ENCODE results near the gene HOGA1.
"Not testable (repeated sequence)": the region's sequence is repeated elsewhere in the genome, so short reads cannot be mapped to it uniquely, and the experiment has no call there.

The HOGA1 gene

DNA sequence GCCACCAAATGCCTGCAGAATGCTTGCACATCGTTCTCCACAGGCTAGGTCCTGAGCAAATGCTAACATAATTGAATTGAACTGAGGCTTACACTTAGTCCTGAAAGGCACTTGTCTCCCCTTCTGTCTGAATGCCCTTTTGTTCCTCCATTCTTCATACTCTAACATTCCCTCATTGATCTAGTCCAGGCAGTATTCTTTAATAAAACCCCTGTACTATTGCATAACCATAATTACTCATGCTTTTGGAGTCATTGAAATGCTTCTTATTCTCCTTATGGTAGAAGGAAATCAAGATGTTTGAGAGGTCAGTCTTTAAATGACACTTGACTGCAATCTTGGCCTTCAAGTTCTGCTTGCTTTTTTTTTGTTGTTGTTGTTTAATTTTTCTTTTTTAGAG is 63.4 kb downstream of the HOGA1 start:
- TF ChIP-seq PAX5 (IDR thresholded peaks at IDR 0.05; ENCODE audit: insufficient read depth, low read length, severe bottlenecking): no peak
- no peak for TF ChIP-seq POU2F2 (IDR thresholded peaks at IDR 0.05; ENCODE audit: low read depth, low read length)
- no peak for TF ChIP-seq TAF1 (IDR thresholded peaks at IDR 0.05; ENCODE audit: low read depth, low read length)
- TF ChIP-seq POLR2A (IDR thresholded peaks at IDR 0.05; ENCODE audit: low read depth, low read length): no peak
- no peak for TF ChIP-seq POLR2AphosphoS5 (IDR thresholded peaks at IDR 0.05; ENCODE audit: low read depth, low read length)
- FAIRE-seq: no peak
- DNase-seq (ENCODE audit: insufficient read length, low spot score): no peak

DNA sequence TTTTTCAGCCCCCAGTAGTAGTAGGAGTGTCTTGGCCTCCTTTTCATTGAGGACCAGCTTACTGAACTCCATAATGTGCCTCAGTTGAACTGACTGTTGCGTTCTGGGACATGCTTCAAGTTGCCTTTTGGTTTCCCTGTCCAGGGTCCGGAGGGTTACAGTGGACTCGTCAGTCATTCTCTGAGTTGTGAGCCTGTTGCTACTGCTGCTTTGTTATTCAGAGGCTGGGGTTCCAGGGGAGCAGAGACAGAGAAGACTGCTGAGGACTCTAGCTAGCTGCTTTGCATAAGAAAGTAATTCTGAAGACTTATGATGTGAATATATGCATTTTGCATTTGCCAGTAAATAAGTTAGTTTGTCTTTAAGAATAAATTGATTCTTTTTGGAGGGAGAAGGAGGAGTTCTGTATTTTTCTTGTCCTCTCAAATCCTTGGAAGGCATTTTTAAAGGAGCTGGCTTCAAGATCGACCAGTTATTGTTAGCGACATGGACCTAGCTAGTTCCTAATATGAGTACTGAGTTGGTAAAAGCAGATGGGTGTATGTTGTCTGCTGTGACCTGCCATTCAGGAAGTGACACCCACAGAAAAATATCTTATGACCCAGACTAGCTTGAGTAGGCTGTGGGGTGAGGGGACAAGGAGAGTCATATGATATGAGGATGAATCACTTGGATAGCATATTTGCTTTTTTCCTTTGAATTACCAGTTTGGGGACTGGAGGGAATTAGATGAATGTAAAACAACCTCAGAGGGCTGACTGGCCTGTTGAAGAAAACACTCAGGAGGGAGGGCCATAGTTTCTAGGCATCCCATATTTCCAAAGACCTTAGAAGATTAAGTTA is 64.6 kb downstream of the HOGA1 start:
- TF ChIP-seq POU2F2 (IDR thresholded peaks at IDR 0.05; ENCODE audit: low read depth, low read length): no peak
- TF ChIP-seq TAF1 (IDR thresholded peaks at IDR 0.05; ENCODE audit: low read depth, low read length): peak; percentile 22; the same call in 1 of the 2 replicates
- peak; percentile 67; the same call in 1 of the 2 replicates for TF ChIP-seq POLR2A (IDR thresholded peaks at IDR 0.05; ENCODE audit: low read depth, low read length)
- TF ChIP-seq PAX5 (IDR thresholded peaks at IDR 0.05; ENCODE audit: insufficient read depth, low read length, severe bottlenecking): no peak
- peak; percentile 49 for TF ChIP-seq SPI1 (IDR thresholded peaks at IDR 0.05; ENCODE audit: low read depth, low read length)
- DNase-seq (ENCODE audit: insufficient read length, low spot score): peak; percentile 39
- peak; percentile 85 for FAIRE-seq

DNA sequence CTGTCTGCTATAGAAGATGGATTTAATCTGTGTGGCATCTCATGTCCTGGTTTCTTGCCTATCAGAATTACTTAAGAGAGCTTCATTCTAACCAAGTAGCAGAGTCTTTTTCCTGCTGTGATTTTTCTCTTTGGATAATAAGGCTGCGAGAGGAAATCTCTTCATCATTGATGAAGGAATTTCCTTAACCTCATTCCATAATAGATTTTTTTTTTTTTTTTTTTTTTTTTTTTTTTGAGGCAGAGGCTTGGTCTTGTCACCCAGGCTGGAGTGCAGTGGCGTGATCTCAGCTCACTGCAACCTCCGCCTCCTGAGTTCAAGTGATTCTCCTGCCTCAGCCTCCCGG is 65.2 kb downstream of the HOGA1 start:
- not testable (repeated sequence) for DNase-seq (ENCODE audit: insufficient read length, low spot score); FAIRE-seq

DNA sequence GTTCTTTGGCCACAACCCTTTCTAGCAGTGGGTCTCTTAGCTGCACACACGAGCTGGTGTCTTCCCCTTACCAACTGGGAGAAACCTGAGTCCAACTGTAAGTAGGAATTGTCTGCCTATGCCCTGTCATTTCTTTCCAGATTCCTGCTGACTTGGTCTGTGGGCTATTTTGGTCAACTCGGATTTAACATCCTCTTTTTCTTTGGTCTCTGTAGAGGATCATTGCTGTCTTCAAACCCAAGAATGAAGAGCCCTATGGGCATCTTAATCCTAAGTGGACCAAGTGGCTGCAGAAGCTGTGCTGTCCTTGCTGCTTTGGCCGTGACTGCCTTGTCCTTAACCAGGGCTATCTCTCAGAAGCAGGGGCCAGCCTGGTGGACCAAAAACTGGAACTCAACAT is 66.5 kb downstream of the HOGA1 start:
- no peak for DNase-seq (ENCODE audit: insufficient read length, low spot score)
- TF ChIP-seq SPI1 (IDR thresholded peaks at IDR 0.05; ENCODE audit: low read depth, low read length) (no peak), POLR2AphosphoS5 (IDR thresholded peaks at IDR 0.05; ENCODE audit: low read depth, low read length) (no peak)
- no peak for FAIRE-seq

DNA sequence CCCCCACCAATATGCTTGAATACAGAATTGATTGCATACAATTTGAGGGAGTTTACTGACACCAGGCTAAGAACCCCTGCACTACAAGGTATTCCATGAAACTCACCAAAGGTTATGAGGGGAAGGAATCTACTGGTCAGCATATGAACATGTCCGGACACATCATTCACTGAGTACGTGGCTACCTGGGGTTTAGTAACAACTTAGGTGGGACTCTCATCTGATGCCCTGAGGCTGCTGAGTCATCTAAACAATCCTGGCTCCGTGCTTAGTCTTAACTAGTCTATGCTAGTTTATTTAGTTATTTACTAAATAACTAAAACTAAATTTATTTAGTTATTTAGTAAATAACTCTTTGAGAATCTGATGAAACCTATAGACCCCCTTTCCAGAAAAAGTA is 67.6 kb downstream of the HOGA1 start:
- TF ChIP-seq TAF1 (IDR thresholded peaks at IDR 0.05; ENCODE audit: low read depth, low read length): no peak
- TF ChIP-seq POLR2AphosphoS5 (IDR thresholded peaks at IDR 0.05; ENCODE audit: low read depth, low read length): no peak
- TF ChIP-seq POU2F2 (IDR thresholded peaks at IDR 0.05; ENCODE audit: low read depth, low read length): no peak
- no peak for TF ChIP-seq PAX5 (IDR thresholded peaks at IDR 0.05; ENCODE audit: insufficient read depth, low read length, severe bottlenecking)
- TF ChIP-seq POLR2A (IDR thresholded peaks at IDR 0.05; ENCODE audit: low read depth, low read length): no peak
- no peak for TF ChIP-seq SPI1 (IDR thresholded peaks at IDR 0.05; ENCODE audit: low read depth, low read length)
- DNase-seq (ENCODE audit: insufficient read length, low spot score): no peak
- FAIRE-seq: no peak

DNA sequence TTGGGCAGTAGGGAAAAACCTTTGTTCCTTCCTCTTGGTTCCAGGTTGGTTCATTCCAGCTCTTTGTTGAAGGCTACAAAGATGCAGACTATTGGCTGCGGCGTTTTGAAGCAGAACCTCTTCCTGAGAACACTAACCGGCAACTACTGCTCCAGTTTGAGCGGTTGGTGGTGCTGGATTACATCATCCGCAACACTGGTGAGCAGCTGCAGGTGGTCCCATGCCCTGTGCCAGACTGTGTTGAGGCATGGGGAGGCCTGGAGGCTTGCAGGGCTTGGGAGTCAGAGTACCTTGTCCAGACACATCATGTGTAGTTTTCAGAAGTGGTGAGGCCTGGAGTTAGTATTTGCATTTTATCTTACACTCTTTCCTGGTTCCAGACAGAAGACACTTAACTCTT is 72.6 kb downstream of the HOGA1 start:
- FAIRE-seq (no peak), DNase-seq (ENCODE audit: insufficient read length, low spot score) (no peak)
- TF ChIP-seq POLR2AphosphoS5 (IDR thresholded peaks at IDR 0.05; ENCODE audit: low read depth, low read length): no peak
- TF ChIP-seq POLR2A (IDR thresholded peaks at IDR 0.05; ENCODE audit: low read depth, low read length): no peak
- TF ChIP-seq PAX5 (IDR thresholded peaks at IDR 0.05; ENCODE audit: insufficient read depth, low read length, severe bottlenecking): no peak
- TF ChIP-seq TAF1 (IDR thresholded peaks at IDR 0.05; ENCODE audit: low read depth, low read length): no peak
- no peak for TF ChIP-seq POU2F2 (IDR thresholded peaks at IDR 0.05; ENCODE audit: low read depth, low read length)
- no peak for TF ChIP-seq SPI1 (IDR thresholded peaks at IDR 0.05; ENCODE audit: low read depth, low read length)

DNA sequence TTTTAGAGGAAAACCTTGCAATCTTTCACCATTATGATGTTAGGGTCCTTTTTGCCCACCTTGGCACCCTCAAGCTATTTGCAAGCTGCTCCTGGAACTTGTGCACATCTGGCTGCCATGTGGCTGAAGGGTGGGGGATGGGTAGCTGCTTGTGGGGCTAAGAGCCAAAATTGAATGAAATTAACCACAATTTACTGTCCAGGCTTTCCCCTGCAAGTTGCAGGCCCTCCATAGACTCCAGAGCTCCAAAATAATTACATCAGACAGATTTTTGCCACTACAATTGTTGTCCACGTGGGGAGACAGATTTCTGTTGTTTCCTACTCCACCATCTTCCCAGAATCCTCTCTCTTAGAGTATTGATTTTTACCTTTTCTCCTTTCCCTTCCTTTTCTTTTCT is 75.4 kb downstream of the HOGA1 start:
- FAIRE-seq (no peak), DNase-seq (ENCODE audit: insufficient read length, low spot score) (no peak)
- TF ChIP-seq SPI1 (IDR thresholded peaks at IDR 0.05; ENCODE audit: low read depth, low read length) (no peak), POLR2A (IDR thresholded peaks at IDR 0.05; ENCODE audit: low read depth, low read length) (no peak), POLR2AphosphoS5 (IDR thresholded peaks at IDR 0.05; ENCODE audit: low read depth, low read length) (no peak), TAF1 (IDR thresholded peaks at IDR 0.05; ENCODE audit: low read depth, low read length) (no peak), PAX5 (IDR thresholded peaks at IDR 0.05; ENCODE audit: insufficient read depth, low read length, severe bottlenecking) (no peak), POU2F2 (IDR thresholded peaks at IDR 0.05; ENCODE audit: low read depth, low read length) (no peak)

Measured in GM12891 (cell line).